PFSK-1 (cell line): ENCODE measurements around the gene ARCN1.

ENCODE experiments used
- POLR2AphosphoS5 ChIP-seq: IDR thresholded peaks from 2 replicates; pipeline ENCODE4 v1.6.1; 2012; ENCODE audit warnings: low read depth, mild to moderate bottlenecking, control low read depth, low read length, moderate library complexity
- REST ChIP-seq, 2 experiments: IDR thresholded peaks; 2 replicates each; pipeline versions ENCODE4 v1.6.1 to v1.8.0; 2011 to 2012; ENCODE audit warnings: low read depth in 2 of 2, low read length in 2 of 2, control low read depth in 1 of 2, inconsistent platforms in 1 of 2, mild to moderate bottlenecking in 1 of 2, moderate library complexity in 1 of 2; ENCODE audit not compliant: insufficient read depth in 1 of 2
- SIN3A ChIP-seq: IDR thresholded peaks from 2 replicates; pipeline ENCODE4 v1.6.1; 2012; ENCODE audit warnings: mild to moderate bottlenecking, low read length, moderate library complexity, borderline replicate concordance; ENCODE audit not compliant: insufficient read depth
- TAF1 ChIP-seq: IDR thresholded peaks from 2 replicates; pipeline ENCODE4 v1.6.1; 2012; ENCODE audit warnings: low read length, control low read depth, borderline replicate concordance; ENCODE audit not compliant: insufficient read depth

DNA sequence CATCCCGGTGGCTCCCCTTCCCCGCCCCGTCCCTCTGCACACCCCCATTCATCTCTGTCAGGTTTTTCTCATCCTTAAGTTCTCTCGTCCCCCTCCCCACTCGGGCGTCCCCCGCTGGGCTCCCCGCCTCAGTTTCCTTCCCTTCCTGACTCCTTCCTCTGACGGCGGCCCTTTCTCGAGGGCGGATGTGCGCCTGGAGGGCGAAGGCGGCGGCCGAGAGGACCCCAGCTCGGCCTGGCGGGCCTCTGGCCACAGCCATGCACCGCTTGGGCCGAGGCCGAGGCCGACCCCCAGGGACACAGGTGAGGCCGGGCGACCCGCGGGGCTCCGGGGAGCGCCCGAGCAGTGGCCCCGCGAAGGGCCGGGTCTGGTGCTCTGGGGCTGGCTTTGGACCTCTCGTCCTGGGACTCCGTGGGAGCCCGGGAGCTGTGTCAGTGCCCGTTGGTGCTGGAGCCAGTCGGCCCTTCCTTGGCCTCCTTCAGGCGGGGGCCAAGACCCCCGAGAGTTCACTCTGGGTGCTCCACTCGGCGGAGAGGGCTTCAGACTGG, 38.1 kb downstream of the ARCN1 start:
- TF ChIP-seq TAF1 (no peak), REST (IDR thresholded peaks at IDR 0.05; ENCODE audit: insufficient read depth in 1 of 2, low read depth in 2 of 2, low read length in 2 of 2) (no peak), POLR2AphosphoS5 (no peak), SIN3A (no peak)
